SK-N-SH treated with all-trans-retinoic acid at 6 μM for 48 hours (cell line): ENCODE data around the gene UGGT2.

Experiments used
- ATAC-seq: fragments of 200-7000 bp; cut with Tn5 transposase; 3 replicates; pipeline ENCODE4 v1.9.1; 2020; ENCODE audit warnings: mild to moderate bottlenecking, moderate library complexity
- ARNTL ChIP-seq: fragments of 450-650 bp; formaldehyde crosslinking; IDR thresholded peaks from 2 replicates; pipeline ENCODE4 v1.5.0; 2020; ENCODE audit warnings: low read depth, mild to moderate bottlenecking, moderate library complexity, borderline replicate concordance
- BACH2 ChIP-seq: fragments of 250-450 bp; sonication (Bioruptor Pico); IDR thresholded peaks from 2 replicates; pipeline ENCODE4 v1.9.0; 2021; ENCODE audit warnings: mild to moderate bottlenecking, borderline replicate concordance
- CSDC2 ChIP-seq: fragments of 250-450 bp; sonication (Bioruptor Pico); IDR thresholded peaks from 2 replicates; pipeline ENCODE4 v1.5.0; 2020; ENCODE audit warnings: mild to moderate bottlenecking, moderate library complexity
- ESRRG ChIP-seq: fragments of 250-450 bp; sonication (Bioruptor Pico); IDR thresholded peaks from 2 replicates; pipeline ENCODE4 v1.6.1; 2021; ENCODE audit warnings: mild to moderate bottlenecking
- GLIS3 ChIP-seq: fragments of 250-450 bp; sonication (Bioruptor Pico); IDR thresholded peaks from 2 replicates; pipeline ENCODE4 v1.5.0; 2020; ENCODE audit warnings: mild to moderate bottlenecking, moderate library complexity
- ISL1 ChIP-seq: fragments of 250-450 bp; sonication (Bioruptor Pico); IDR thresholded peaks from 2 replicates; pipeline ENCODE4 v2.1.2; 2022; ENCODE audit warnings: mild to moderate bottlenecking, moderate library complexity
- OSR1 ChIP-seq: fragments of 250-450 bp; sonication (Bioruptor Pico); IDR thresholded peaks from 2 replicates; pipeline ENCODE4 v1.8.0; 2022; ENCODE audit warnings: moderate library complexity, mild to moderate bottlenecking, inconsistent platforms
- PPARA ChIP-seq: fragments of 250-450 bp; sonication (Bioruptor Pico); IDR thresholded peaks from 2 replicates; pipeline ENCODE4 v1.5.0; 2020; ENCODE audit warnings: mild to moderate bottlenecking, borderline replicate concordance
- RARB ChIP-seq: fragments of 250-450 bp; sonication (Bioruptor Pico); IDR thresholded peaks from 2 replicates; pipeline ENCODE4 v1.8.0; 2021; ENCODE audit warnings: mild to moderate bottlenecking, moderate library complexity
- SNAI2 ChIP-seq: fragments of 250-450 bp; sonication (Bioruptor Pico); IDR thresholded peaks from 2 replicates; pipeline ENCODE4 v1.5.0; 2020; ENCODE audit warnings: mild to moderate bottlenecking, moderate library complexity
- TCF4 ChIP-seq: fragments of 250-450 bp; sonication (Bioruptor Pico); IDR thresholded peaks from 2 replicates; pipeline ENCODE4 v1.8.0; 2021; ENCODE audit warnings: mild to moderate bottlenecking, moderate library complexity, borderline replicate concordance
- TOX ChIP-seq: fragments of 250-450 bp; sonication (Bioruptor Pico); IDR thresholded peaks from 2 replicates; pipeline ENCODE4 v1.8.0; 2021; ENCODE audit warnings: mild to moderate bottlenecking, moderate library complexity, borderline replicate concordance
- ZC3H10 ChIP-seq: fragments of 250-450 bp; sonication (Bioruptor Pico); IDR thresholded peaks from 2 replicates; pipeline ENCODE4 v1.5.1; 2021; ENCODE audit warnings: mild to moderate bottlenecking, moderate library complexity
- ZFP3 ChIP-seq: fragments of 250-450 bp; sonication (Bioruptor Pico); IDR thresholded peaks from 2 replicates; pipeline ENCODE4 v1.5.0; 2020; ENCODE audit warnings: mild to moderate bottlenecking, moderate library complexity
- ZFP30 ChIP-seq: fragments of 450-650 bp; formaldehyde crosslinking; IDR thresholded peaks from 2 replicates; pipeline ENCODE4 v1.5.0; 2022; ENCODE audit warnings: mild to moderate bottlenecking, moderate library complexity
- ZNF565 ChIP-seq: fragments of 450-650 bp; formaldehyde crosslinking; conservative IDR thresholded peaks from 2 replicates; pipeline ENCODE4 v1.5.0; 2020; ENCODE audit warnings: low read depth, mild to moderate bottlenecking, moderate library complexity
- ZNF70 ChIP-seq: fragments of 450-650 bp; formaldehyde crosslinking; IDR thresholded peaks from 2 replicates; pipeline ENCODE4 v1.5.0; 2020; ENCODE audit warnings: mild to moderate bottlenecking, moderate library complexity
- TF ChIP-seq, protein P1 (sequence below): fragments of 250-450 bp; sonication (Bioruptor Pico); IDR thresholded peaks from 2 replicates; pipeline ENCODE4 v1.8.0; 2020; ENCODE audit warnings: mild to moderate bottlenecking, moderate library complexity, borderline replicate concordance
- TF ChIP-seq, protein P2 (sequence below): fragments of 250-450 bp; sonication (Bioruptor Pico); IDR thresholded peaks from 2 replicates; pipeline ENCODE4 v1.5.1; 2021; ENCODE audit warnings: mild to moderate bottlenecking, moderate library complexity
- TF ChIP-seq, protein P3 (sequence below): fragments of 250-450 bp; sonication (Bioruptor Pico); IDR thresholded peaks from 2 replicates; pipeline ENCODE4 v1.8.0; 2021; ENCODE audit warnings: low read depth, mild to moderate bottlenecking, moderate library complexity, borderline replicate concordance
- TF ChIP-seq, protein P4 (sequence below): fragments of 250-450 bp; sonication (Bioruptor Pico); IDR thresholded peaks from 2 replicates; pipeline ENCODE4 v1.5.0; 2020; ENCODE audit warnings: mild to moderate bottlenecking, moderate library complexity

The UGGT2 gene

DNA sequence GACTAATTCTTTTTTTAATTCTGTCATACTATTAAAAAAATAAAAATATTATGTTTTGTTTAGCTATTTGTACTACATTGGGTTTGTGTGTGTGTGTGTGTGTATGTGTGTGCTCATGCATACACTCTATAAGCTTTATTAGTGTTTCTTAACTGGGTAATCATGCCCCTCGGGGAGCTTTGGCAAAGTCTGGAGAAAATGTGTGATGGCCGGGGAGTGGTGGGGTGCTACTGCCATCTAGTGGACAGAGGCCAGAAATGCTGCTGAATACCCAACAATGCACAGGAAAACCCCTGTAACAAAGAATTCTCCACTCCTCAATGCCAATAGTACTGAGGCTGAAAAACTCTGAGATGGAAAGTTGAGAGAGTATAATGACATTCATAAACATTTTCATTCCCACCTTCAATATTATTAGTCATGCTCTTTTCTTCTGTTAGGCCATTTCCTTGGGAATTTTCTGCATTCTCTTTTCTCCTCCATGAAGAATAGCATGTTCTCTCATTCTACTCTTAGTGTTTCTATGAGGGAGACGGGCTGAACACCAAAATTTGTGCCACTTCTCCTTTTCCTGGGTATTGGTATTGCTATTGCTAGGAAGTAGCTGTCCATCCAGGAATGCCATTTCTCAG, 219.0 kb downstream of the UGGT2 start:
- no peak for TF ChIP-seq BACH2 (CRISPR knock-in tag)
- TF ChIP-seq, protein P1, sequence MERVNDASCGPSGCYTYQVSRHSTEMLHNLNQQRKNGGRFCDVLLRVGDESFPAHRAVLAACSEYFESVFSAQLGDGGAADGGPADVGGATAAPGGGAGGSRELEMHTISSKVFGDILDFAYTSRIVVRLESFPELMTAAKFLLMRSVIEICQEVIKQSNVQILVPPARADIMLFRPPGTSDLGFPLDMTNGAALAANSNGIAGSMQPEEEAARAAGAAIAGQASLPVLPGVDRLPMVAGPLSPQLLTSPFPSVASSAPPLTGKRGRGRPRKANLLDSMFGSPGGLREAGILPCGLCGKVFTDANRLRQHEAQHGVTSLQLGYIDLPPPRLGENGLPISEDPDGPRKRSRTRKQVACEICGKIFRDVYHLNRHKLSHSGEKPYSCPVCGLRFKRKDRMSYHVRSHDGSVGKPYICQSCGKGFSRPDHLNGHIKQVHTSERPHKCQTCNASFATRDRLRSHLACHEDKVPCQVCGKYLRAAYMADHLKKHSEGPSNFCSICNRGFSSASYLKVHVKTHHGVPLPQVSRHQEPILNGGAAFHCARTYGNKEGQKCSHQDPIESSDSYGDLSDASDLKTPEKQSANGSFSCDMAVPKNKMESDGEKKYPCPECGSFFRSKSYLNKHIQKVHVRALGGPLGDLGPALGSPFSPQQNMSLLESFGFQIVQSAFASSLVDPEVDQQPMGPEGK (CRISPR knock-in tag) = no peak
- no peak for TF ChIP-seq ZNF565 (CRISPR knock-in tag)
- no peak; the same call in 1 of the 2 replicates for TF ChIP-seq TCF4
- TF ChIP-seq, protein P2, sequence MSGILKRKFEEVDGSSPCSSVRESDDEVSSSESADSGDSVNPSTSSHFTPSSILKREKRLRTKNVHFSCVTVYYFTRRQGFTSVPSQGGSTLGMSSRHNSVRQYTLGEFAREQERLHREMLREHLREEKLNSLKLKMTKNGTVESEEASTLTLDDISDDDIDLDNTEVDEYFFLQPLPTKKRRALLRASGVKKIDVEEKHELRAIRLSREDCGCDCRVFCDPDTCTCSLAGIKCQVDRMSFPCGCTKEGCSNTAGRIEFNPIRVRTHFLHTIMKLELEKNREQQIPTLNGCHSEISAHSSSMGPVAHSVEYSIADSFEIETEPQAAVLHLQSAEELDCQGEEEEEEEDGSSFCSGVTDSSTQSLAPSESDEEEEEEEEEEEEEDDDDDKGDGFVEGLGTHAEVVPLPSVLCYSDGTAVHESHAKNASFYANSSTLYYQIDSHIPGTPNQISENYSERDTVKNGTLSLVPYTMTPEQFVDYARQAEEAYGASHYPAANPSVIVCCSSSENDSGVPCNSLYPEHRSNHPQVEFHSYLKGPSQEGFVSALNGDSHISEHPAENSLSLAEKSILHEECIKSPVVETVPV = no peak
- TF ChIP-seq, protein P3, sequence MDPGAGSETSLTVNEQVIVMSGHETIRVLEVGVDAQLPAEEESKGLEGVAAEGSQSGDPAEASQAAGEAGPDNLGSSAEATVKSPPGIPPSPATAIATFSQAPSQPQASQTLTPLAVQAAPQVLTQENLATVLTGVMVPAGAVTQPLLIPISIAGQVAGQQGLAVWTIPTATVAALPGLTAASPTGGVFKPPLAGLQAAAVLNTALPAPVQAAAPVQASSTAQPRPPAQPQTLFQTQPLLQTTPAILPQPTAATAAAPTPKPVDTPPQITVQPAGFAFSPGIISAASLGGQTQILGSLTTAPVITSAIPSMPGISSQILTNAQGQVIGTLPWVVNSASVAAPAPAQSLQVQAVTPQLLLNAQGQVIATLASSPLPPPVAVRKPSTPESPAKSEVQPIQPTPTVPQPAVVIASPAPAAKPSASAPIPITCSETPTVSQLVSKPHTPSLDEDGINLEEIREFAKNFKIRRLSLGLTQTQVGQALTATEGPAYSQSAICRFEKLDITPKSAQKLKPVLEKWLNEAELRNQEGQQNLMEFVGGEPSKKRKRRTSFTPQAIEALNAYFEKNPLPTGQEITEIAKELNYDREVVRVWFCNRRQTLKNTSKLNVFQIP (CRISPR knock-in tag) = no peak
- TF ChIP-seq ESRRG (CRISPR knock-in tag) = no peak
- no peak for TF ChIP-seq TOX (CRISPR knock-in tag)
- no peak for TF ChIP-seq ZFP30
- no peak for TF ChIP-seq PPARA (CRISPR knock-in tag)
- peak; percentile 92 for ATAC-seq

DNA sequence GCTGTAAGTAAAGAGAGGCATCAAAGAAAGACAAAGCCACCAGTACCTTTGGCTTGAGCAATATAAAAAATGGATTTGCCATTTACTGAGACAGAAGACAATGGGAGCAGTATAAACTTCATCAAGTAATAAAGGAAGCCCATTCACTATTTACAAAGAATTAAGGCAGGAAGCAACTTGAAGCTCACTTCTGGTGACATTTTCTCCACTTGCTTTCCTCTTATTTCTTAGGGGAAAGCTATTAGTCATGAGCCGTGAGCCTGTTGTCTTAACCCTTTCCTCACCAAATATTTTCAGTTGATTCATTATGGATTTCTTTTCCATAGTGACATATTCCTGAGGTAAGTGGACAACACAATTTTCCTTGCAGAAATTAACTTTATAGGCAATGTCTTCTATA, 219.5 kb downstream of the UGGT2 start:
- no peak for TF ChIP-seq ESRRG (CRISPR knock-in tag)
- no peak for TF ChIP-seq TCF4
- TF ChIP-seq SNAI2 (CRISPR knock-in tag) = no peak
- no peak for TF ChIP-seq PPARA (CRISPR knock-in tag)
- no peak for TF ChIP-seq ZC3H10 (CRISPR knock-in tag)
- no peak for TF ChIP-seq BACH2 (CRISPR knock-in tag)
- no peak for TF ChIP-seq ZFP30
- TF ChIP-seq ZNF565 (CRISPR knock-in tag) = no peak
- TF ChIP-seq ZNF70 = no peak
- TF ChIP-seq ARNTL (CRISPR knock-in tag) = no peak
- TF ChIP-seq, protein P1 (CRISPR knock-in tag) = no peak
- TF ChIP-seq, protein P3 (CRISPR knock-in tag) = no peak
- TF ChIP-seq, protein P4, sequence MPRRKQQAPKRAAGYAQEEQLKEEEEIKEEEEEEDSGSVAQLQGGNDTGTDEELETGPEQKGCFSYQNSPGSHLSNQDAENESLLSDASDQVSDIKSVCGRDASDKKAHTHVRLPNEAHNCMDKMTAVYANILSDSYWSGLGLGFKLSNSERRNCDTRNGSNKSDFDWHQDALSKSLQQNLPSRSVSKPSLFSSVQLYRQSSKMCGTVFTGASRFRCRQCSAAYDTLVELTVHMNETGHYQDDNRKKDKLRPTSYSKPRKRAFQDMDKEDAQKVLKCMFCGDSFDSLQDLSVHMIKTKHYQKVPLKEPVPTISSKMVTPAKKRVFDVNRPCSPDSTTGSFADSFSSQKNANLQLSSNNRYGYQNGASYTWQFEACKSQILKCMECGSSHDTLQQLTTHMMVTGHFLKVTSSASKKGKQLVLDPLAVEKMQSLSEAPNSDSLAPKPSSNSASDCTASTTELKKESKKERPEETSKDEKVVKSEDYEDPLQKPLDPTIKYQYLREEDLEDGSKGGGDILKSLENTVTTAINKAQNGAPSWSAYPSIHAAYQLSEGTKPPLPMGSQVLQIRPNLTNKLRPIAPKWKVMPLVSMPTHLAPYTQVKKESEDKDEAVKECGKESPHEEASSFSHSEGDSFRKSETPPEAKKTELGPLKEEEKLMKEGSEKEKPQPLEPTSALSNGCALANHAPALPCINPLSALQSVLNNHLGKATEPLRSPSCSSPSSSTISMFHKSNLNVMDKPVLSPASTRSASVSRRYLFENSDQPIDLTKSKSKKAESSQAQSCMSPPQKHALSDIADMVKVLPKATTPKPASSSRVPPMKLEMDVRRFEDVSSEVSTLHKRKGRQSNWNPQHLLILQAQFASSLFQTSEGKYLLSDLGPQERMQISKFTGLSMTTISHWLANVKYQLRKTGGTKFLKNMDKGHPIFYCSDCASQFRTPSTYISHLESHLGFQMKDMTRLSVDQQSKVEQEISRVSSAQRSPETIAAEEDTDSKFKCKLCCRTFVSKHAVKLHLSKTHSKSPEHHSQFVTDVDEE = no peak
- no peak for TF ChIP-seq RARB
- no peak for TF ChIP-seq CSDC2 (CRISPR knock-in tag)
- TF ChIP-seq OSR1 = no peak
- TF ChIP-seq ISL1 (CRISPR knock-in tag) = no peak
- TF ChIP-seq ZFP3 = no peak
- TF ChIP-seq GLIS3 (CRISPR knock-in tag) = no peak
- TF ChIP-seq TOX (CRISPR knock-in tag) = no peak
- TF ChIP-seq, all 23 proteins: peak for 0
- peak; percentile 39; the same call in 2 of the 3 replicates for ATAC-seq
